K562 (cell line): ENCODE measurements around the gene RTBDN. TPM values are rescaled to one million over a fixed set of nuclear protein-coding genes. Genes with fewer than 3 reads are reported as not detected.

Source experiments
- ATAC-seq: fragments of 200-7000 bp; cut with Tn5 transposase; 3 replicates; pipeline ENCODE4 v1.9.1; 2020; ENCODE audit warnings: moderate library complexity
- BruUV-seq: library from RNA; stranded (reverse); fragments of 400-500 nt; replicated peaks from 2 replicates; lab custom pipeline; 2021; lab: Mats Ljungman, UMichigan
- CTCF ChIA-PET: fragments of 300-600 bp; formaldehyde crosslinking; extraction: SDS; loops from one replicate; lab custom pipeline; 2021; ENCODE audit warnings: low intra/inter-chr PET ratio; lab: Yijun Ruan, JAX
- POLR2A ChIA-PET: fragments of 300-600, 350-650 bp; sonication (Branson Sonifier 250); formaldehyde crosslinking; extraction: SDS; loops from one replicate; lab custom pipeline; 2021; ENCODE audit warnings: antibody characterized with exemption, inconsistent platforms; lab: Yijun Ruan, JAX
- DNase-seq, 4 experiments: peaks; one replicate each; pipeline versions ENCODE4 v3.0.0 to v3.0.0-alpha.2; 2011 to 2018; ENCODE audit warnings: low spot score in 3 of 4, mixed read lengths in 3 of 4; ENCODE audit errors: extremely low read depth in 1 of 4
- FAIRE-seq: peaks from 2 replicates; lab custom pipeline; 2011; peaks lifted over from hg19 to GRCh38; lab: Jason Lieb, UNC
- H2AFZ ChIP-seq: 2 replicates; pipeline ENCODE4 v1.6.0; 2011; ENCODE audit warnings: low read depth, low read length, control low read depth, inconsistent platforms
- H3K27ac ChIP-seq: fragments of 200-600 bp; 3 replicates; pipeline ENCODE4 v1.8.0; 2011; ENCODE audit warnings: low read depth, mild to moderate bottlenecking, control low read depth, inconsistent platforms, low read length, moderate library complexity, mixed read lengths; ENCODE audit errors: extremely low read depth
- H3K27me3 ChIP-seq, 2 experiments: fragments of 300-600 bp in 1 of 2; 2 replicates in 1 of 2; 3 replicates in 1 of 2; pipeline versions ENCODE4 v1.6.0 to v1.8.0; 2011; ENCODE audit warnings: inconsistent platforms in 2 of 2, low read length in 2 of 2, mild to moderate bottlenecking in 1 of 2, mixed read lengths in 1 of 2, moderate library complexity in 1 of 2; ENCODE audit not compliant: control insufficient read depth in 2 of 2, insufficient read depth in 2 of 2
- H3K36me3 ChIP-seq: fragments of 300-600 bp; 3 replicates; pipeline ENCODE4 v1.8.0; 2011; ENCODE audit warnings: mild to moderate bottlenecking, low read length, inconsistent platforms; ENCODE audit not compliant: control insufficient read depth, insufficient read depth
- H3K4me1 ChIP-seq, 2 experiments: fragments of 200-600 bp in 1 of 2; replicated peaks in 1 of 2; 2 replicates in 1 of 2; 3 replicates in 1 of 2; pipeline versions ENCODE4 v1.5.1 to v1.8.0; 2011; ENCODE audit warnings: inconsistent platforms in 2 of 2, low read length in 2 of 2, mild to moderate bottlenecking in 1 of 2, mixed read lengths in 1 of 2, moderate library complexity in 1 of 2; ENCODE audit not compliant: control insufficient read depth in 2 of 2, insufficient read depth in 2 of 2
- H3K4me2 ChIP-seq: 2 replicates; pipeline ENCODE4 v1.6.1; 2011; ENCODE audit warnings: low read length, control low read depth, inconsistent platforms, mixed read lengths; ENCODE audit not compliant: insufficient read depth
- H3K4me3 ChIP-seq: fragments of 200-600 bp; sonication (generic), shearing (Covaris generic); 2 replicates; pipeline ENCODE4 v1.5.1; 2016; ENCODE audit warnings: control low read depth, inconsistent platforms
- H3K79me2 ChIP-seq: fragments of 200-600 bp; 3 replicates; pipeline ENCODE4 v1.8.0; 2011; ENCODE audit warnings: low read length, inconsistent platforms; ENCODE audit not compliant: control insufficient read depth, insufficient read depth
- H3K9ac ChIP-seq, 2 experiments: 2 replicates each; pipeline versions ENCODE4 v1.6.0 to v1.6.1; 2011; ENCODE audit warnings: low read depth in 2 of 2, low read length in 2 of 2, control low read depth in 1 of 2, inconsistent platforms in 1 of 2, mild to moderate bottlenecking in 1 of 2, mixed read lengths in 1 of 2; ENCODE audit not compliant: insufficient read depth in 1 of 2
- H3K9me1 ChIP-seq: one replicate; pipeline ENCODE4 v1.6.0; 2011; ENCODE audit warnings: inconsistent platforms, mild to moderate bottlenecking, low read length, moderate library complexity; ENCODE audit not compliant: control insufficient read depth, insufficient read depth
- H3K9me3 ChIP-seq: replicated peaks from 2 replicates; pipeline ENCODE4 v1.5.1; 2011; ENCODE audit warnings: low read depth, low read length, inconsistent platforms; ENCODE audit not compliant: control insufficient read depth, insufficient read depth
- H4K20me1 ChIP-seq: replicated peaks from 2 replicates; pipeline ENCODE4 v1.6.1; 2011; ENCODE audit warnings: low read length, inconsistent platforms, mixed read lengths; ENCODE audit not compliant: control insufficient read depth, insufficient read depth
- CBX5 ChIP-seq: IDR thresholded peaks from 2 replicates; pipeline ENCODE4 v1.6.1; 2014; ENCODE audit warnings: low read depth, borderline replicate concordance
- CSDE1 ChIP-seq, 2 experiments: fragments of 450-650 bp; IDR thresholded peaks; 2 replicates each; pipeline ENCODE4 v1.6.1; 2016; ENCODE audit warnings: mild to moderate bottlenecking in 1 of 2
- GABPB1 ChIP-seq: sonication (generic); formaldehyde crosslinking; IDR thresholded peaks from 2 replicates; pipeline ENCODE4 v1.8.0; 2022; ENCODE audit warnings: mild to moderate bottlenecking, missing genetic modification reagents
- TAF15 ChIP-seq: fragments of 200-400 bp; formaldehyde crosslinking; IDR thresholded peaks from 2 replicates; pipeline ENCODE4 v1.6.1; 2017; ENCODE audit warnings: mild to moderate bottlenecking, low read depth, low read length, moderate library complexity
- TBL1XR1 ChIP-seq, 2 experiments: IDR thresholded peaks; 2 replicates each; pipeline ENCODE4 v1.6.1; 2012; ENCODE audit warnings: improper control_type of control experiment in 2 of 2, low read length in 2 of 2, mild to moderate bottlenecking in 1 of 2
- WGBS: fragments of 100-300 bp; shearing (Covaris generic); methylation state at CpG from one replicate; pipeline ENCODE4 v1.1.6; 2016; ENCODE audit warnings: low coverage, mixed read lengths; ENCODE audit not compliant: insufficient coverage; ENCODE audit errors: missing lambda C conversion rate; 5-methylcytosine and 5-hydroxymethylcytosine counted together
- in situ Hi-C: fragments of 300-500 bp; cut with MboI; formaldehyde crosslinking; loops from 4 replicates; pipeline ENCODE4 v1.15.0; 2018; ENCODE audit warnings: inconsistent platforms, mixed read lengths
- intact Hi-C: fragments of 100-400 bp; cut with micrococcal nuclease; formaldehyde crosslinking; loops from 2 replicates; pipeline ENCODE4 v1.14.2; 2022
- polyA plus RNA-seq, 8 experiments: library from polyadenylated mRNA; depleted of rRNA in 4 of 8; stranded (reverse) in 5 of 8; unstranded in 3 of 8; fragments of >200 nt; fragmentation: Nextera tagmentation in 2 of 8; fragmentation: Illumina TruSeq in 1 of 8; extraction: Ambion mirVana in 2 of 8; extraction: Trizol in 1 of 8; gene quantifications; 2 replicates each; pipeline versions ENCODE4 v1.2.1 to v1.2.3, GENCODE V29; 2011 to 2014; ENCODE audit warnings: inconsistent platforms in 1 of 8, missing spikeins in 1 of 8
- total RNA-seq, 7 experiments: library from RNA; depleted of rRNA in 6 of 7; stranded (reverse); fragments of >200 nt in 6 of 7; fragmentation: Illumina TruSeq in 2 of 7; extraction: Trizol in 2 of 7; gene quantifications; 2 replicates each; pipeline versions ENCODE4 v1.2.1 to v1.2.3, GENCODE V29; 2011 to 2021; ENCODE audit warnings: low replicate concordance in 1 of 7
- TF ChIP-seq, protein P1 (sequence below): fragments of 200-400 bp; formaldehyde crosslinking; IDR thresholded peaks from 2 replicates; pipeline ENCODE4 v1.6.1; 2017; ENCODE audit warnings: mild to moderate bottlenecking, low read depth, low read length, moderate library complexity
- TF ChIP-seq, protein P2 (sequence below): fragments of 200-800 bp; sonication (Bioruptor generic); IDR thresholded peaks from 2 replicates; pipeline ENCODE4 v1.6.1; 2017; ENCODE audit warnings: missing genetic modification characterization, missing compliant biosample characterization

Gene RTBDN
- total and polyA plus RNA-seq, 9 of the 15 experiments (the other 6 are each of a cell fraction or from before 2014, with no cell fraction given), result 0.20 to 2.3 (median 0.72) TPM; not detected in 1

DNA sequence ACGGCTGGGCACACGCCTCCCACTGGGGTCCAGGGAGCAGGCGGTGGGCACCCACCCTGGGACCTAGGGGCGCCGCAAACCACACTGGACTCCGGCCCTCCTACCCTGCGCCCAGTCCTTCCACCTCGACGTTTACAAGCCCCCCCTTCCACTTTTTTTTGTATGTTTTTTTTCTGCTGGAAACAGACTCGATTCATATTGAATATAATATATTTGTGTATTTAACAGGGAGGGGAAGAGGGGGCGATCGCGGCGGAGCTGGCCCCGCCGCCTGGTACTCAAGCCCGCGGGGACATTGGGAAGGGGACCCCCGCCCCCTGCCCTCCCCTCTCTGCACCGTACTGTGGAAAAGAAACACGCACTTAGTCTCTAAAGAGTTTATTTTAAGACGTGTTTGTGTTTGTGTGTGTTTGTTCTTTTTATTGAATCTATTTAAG lies 41.5 kb downstream of the RTBDN start (continued):
- peak; percentile 3; the same call in 1 of the 2 replicates for TF ChIP-seq TAF15
- TF ChIP-seq, all 486 proteins: peak for 19

DNA sequence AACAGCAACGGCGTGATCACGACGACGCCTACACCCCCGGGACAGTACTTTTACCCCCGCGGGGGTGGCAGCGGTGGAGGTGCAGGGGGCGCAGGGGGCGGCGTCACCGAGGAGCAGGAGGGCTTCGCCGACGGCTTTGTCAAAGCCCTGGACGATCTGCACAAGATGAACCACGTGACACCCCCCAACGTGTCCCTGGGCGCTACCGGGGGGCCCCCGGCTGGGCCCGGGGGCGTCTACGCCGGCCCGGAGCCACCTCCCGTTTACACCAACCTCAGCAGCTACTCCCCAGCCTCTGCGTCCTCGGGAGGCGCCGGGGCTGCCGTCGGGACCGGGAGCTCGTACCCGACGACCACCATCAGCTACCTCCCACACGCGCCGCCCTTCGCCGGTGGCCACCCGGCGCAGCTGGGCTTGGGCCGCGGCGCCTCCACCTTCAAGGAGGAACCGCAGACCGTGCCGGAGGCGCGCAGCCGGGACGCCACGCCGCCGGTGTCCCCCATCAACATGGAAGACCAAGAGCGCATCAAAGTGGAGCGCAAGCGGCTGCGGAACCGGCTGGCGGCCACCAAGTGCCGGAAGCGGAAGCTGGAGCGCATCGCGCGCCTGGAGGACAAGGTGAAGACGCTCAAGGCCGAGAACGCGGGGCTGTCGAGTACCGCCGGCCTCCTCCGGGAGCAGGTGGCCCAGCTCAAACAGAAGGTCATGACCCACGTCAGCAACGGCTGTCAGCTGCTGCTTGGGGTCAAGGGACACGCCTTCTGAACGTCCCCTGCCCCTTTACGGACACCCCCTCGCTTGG lies 42.1 kb downstream of the RTBDN start:
- Histone ChIP-seq H3K27ac (peak overlapping the region; percentile 89), H2AFZ (0 out of 2 replicates have a peak overlapping the region, but pooled peaks have one; percentile 14), H3K4me3 (peak overlapping the region; percentile 83), H3K4me2 (peak overlapping the region; percentile 96), H3K79me2 (peaks cover 36% of the 10 kb centered on the region), H4K20me1 (peaks cover 13% of the 10 kb centered on the region; the same call in 1 of the 2 replicates), H3K9me3 (no peaks in the 10 kb centered on the region), H3K9ac (peak overlapping the region; percentile 89 to 97), H3K36me3 (peaks cover 7% of the 10 kb centered on the region; the same call in 2 of the 3 replicates), H3K4me1 (peaks cover 40 to 76% of the 10 kb centered on the region in 2 experiments), H3K9me1 (no peaks in the 10 kb centered on the region), H3K27me3 (no peaks in the 10 kb centered on the region)
- POLR2A ChIA-PET, result interaction anchor here (0.6 to 3.6 kb wide), 35 partner anchors 8 to 1426 kb away, joined by 3 to 44 read pairs (median 4); partner anchors contain the start of genes BEST2, DHPS, DNASE2 and GET3
- in situ Hi-C loops, result no loop called here
- CTCF ChIA-PET, result interaction anchor here (0.7 kb wide), 1 partner anchor 103 kb away, joined by 3 read pairs; no protein-coding TSS in a partner anchor
- intact Hi-C loops, result loop anchor here (10.0 kb wide), 1 partner anchor 227 kb away; no protein-coding TSS in a partner anchor
- TSS peak; percentile 81 for BruUV-seq
- under 1% methylated on average over 49 of the region's 84 CpGs for WGBS
- FAIRE-seq, result peak; percentile 52
- peak; percentile 45 to 87 (median 62) for DNase-seq
- peak; percentile 5 for ATAC-seq
- no peak for TF ChIP-seq CBX5
- peak; percentile 88 for TF ChIP-seq GABPB1 (CRISPR knock-in tag)
- peak in 1 of 2 experiments; percentile 33; a peak in 2 of 4 replicates for TF ChIP-seq TBL1XR1 (IDR thresholded peaks at IDR 0.05; ENCODE audit: low read length in 2 of 2)
- no peak for TF ChIP-seq CSDE1 (IDR thresholded peaks at IDR 0.05)
- TF ChIP-seq, protein P1, sequence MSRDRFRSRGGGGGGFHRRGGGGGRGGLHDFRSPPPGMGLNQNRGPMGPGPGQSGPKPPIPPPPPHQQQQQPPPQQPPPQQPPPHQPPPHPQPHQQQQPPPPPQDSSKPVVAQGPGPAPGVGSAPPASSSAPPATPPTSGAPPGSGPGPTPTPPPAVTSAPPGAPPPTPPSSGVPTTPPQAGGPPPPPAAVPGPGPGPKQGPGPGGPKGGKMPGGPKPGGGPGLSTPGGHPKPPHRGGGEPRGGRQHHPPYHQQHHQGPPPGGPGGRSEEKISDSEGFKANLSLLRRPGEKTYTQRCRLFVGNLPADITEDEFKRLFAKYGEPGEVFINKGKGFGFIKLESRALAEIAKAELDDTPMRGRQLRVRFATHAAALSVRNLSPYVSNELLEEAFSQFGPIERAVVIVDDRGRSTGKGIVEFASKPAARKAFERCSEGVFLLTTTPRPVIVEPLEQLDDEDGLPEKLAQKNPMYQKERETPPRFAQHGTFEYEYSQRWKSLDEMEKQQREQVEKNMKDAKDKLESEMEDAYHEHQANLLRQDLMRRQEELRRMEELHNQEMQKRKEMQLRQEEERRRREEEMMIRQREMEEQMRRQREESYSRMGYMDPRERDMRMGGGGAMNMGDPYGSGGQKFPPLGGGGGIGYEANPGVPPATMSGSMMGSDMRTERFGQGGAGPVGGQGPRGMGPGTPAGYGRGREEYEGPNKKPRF, result no peak
- TF ChIP-seq, protein P2, sequence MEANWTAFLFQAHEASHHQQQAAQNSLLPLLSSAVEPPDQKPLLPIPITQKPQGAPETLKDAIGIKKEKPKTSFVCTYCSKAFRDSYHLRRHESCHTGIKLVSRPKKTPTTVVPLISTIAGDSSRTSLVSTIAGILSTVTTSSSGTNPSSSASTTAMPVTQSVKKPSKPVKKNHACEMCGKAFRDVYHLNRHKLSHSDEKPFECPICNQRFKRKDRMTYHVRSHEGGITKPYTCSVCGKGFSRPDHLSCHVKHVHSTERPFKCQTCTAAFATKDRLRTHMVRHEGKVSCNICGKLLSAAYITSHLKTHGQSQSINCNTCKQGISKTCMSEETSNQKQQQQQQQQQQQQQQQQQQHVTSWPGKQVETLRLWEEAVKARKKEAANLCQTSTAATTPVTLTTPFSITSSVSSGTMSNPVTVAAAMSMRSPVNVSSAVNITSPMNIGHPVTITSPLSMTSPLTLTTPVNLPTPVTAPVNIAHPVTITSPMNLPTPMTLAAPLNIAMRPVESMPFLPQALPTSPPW (CRISPR knock-in tag), result no peak
